K562 (cell line): ENCODE data around the gene TMC1. TPM values are rescaled to one million over a fixed set of nuclear protein-coding genes. Genes with fewer than 3 reads are reported as not detected.

ENCODE experiments used
- ATAC-seq: fragments of 200-7000 bp; cut with Tn5 transposase; 3 replicates; pipeline ENCODE4 v1.9.1; 2020; ENCODE audit warnings: moderate library complexity
- BruUV-seq: library from RNA; stranded (reverse); fragments of 400-500 nt; replicated peaks from 2 replicates; lab custom pipeline; 2021; lab: Mats Ljungman, UMichigan
- CTCF ChIA-PET: fragments of 300-600 bp; formaldehyde crosslinking; extraction: SDS; loops from one replicate; lab custom pipeline; 2021; ENCODE audit warnings: low intra/inter-chr PET ratio; lab: Yijun Ruan, JAX
- POLR2A ChIA-PET: fragments of 300-600, 350-650 bp; sonication (Branson Sonifier 250); formaldehyde crosslinking; extraction: SDS; loops from one replicate; lab custom pipeline; 2021; ENCODE audit warnings: antibody characterized with exemption, inconsistent platforms; lab: Yijun Ruan, JAX
- DNase-seq, 4 experiments: peaks; one replicate each; pipeline versions ENCODE4 v3.0.0 to v3.0.0-alpha.2; 2011 to 2018; ENCODE audit warnings: low spot score in 3 of 4, mixed read lengths in 3 of 4; ENCODE audit errors: extremely low read depth in 1 of 4
- FAIRE-seq: peaks from 2 replicates; lab custom pipeline; 2011; peaks lifted over from hg19 to GRCh38; lab: Jason Lieb, UNC
- H2AFZ ChIP-seq: 2 replicates; pipeline ENCODE4 v1.6.0; 2011; ENCODE audit warnings: low read depth, low read length, control low read depth, inconsistent platforms
- H3K27ac ChIP-seq: fragments of 200-600 bp; 3 replicates; pipeline ENCODE4 v1.8.0; 2011; ENCODE audit warnings: low read depth, mild to moderate bottlenecking, control low read depth, inconsistent platforms, low read length, moderate library complexity, mixed read lengths; ENCODE audit errors: extremely low read depth
- H3K27me3 ChIP-seq, 2 experiments: fragments of 300-600 bp in 1 of 2; 2 replicates in 1 of 2; 3 replicates in 1 of 2; pipeline versions ENCODE4 v1.6.0 to v1.8.0; 2011; ENCODE audit warnings: inconsistent platforms in 2 of 2, low read length in 2 of 2, mild to moderate bottlenecking in 1 of 2, mixed read lengths in 1 of 2, moderate library complexity in 1 of 2; ENCODE audit not compliant: control insufficient read depth in 2 of 2, insufficient read depth in 2 of 2
- H3K36me3 ChIP-seq: fragments of 300-600 bp; 3 replicates; pipeline ENCODE4 v1.8.0; 2011; ENCODE audit warnings: mild to moderate bottlenecking, low read length, inconsistent platforms; ENCODE audit not compliant: control insufficient read depth, insufficient read depth
- H3K4me1 ChIP-seq, 2 experiments: fragments of 200-600 bp in 1 of 2; replicated peaks in 1 of 2; 2 replicates in 1 of 2; 3 replicates in 1 of 2; pipeline versions ENCODE4 v1.5.1 to v1.8.0; 2011; ENCODE audit warnings: inconsistent platforms in 2 of 2, low read length in 2 of 2, mild to moderate bottlenecking in 1 of 2, mixed read lengths in 1 of 2, moderate library complexity in 1 of 2; ENCODE audit not compliant: control insufficient read depth in 2 of 2, insufficient read depth in 2 of 2
- H3K4me2 ChIP-seq: 2 replicates; pipeline ENCODE4 v1.6.1; 2011; ENCODE audit warnings: low read length, control low read depth, inconsistent platforms, mixed read lengths; ENCODE audit not compliant: insufficient read depth
- H3K4me3 ChIP-seq: fragments of 200-600 bp; sonication (generic), shearing (Covaris generic); 2 replicates; pipeline ENCODE4 v1.5.1; 2016; ENCODE audit warnings: control low read depth, inconsistent platforms
- H3K79me2 ChIP-seq: fragments of 200-600 bp; 3 replicates; pipeline ENCODE4 v1.8.0; 2011; ENCODE audit warnings: low read length, inconsistent platforms; ENCODE audit not compliant: control insufficient read depth, insufficient read depth
- H3K9ac ChIP-seq, 2 experiments: 2 replicates each; pipeline versions ENCODE4 v1.6.0 to v1.6.1; 2011; ENCODE audit warnings: low read depth in 2 of 2, low read length in 2 of 2, control low read depth in 1 of 2, inconsistent platforms in 1 of 2, mild to moderate bottlenecking in 1 of 2, mixed read lengths in 1 of 2; ENCODE audit not compliant: insufficient read depth in 1 of 2
- H3K9me1 ChIP-seq: one replicate; pipeline ENCODE4 v1.6.0; 2011; ENCODE audit warnings: inconsistent platforms, mild to moderate bottlenecking, low read length, moderate library complexity; ENCODE audit not compliant: control insufficient read depth, insufficient read depth
- H3K9me3 ChIP-seq: replicated peaks from 2 replicates; pipeline ENCODE4 v1.5.1; 2011; ENCODE audit warnings: low read depth, low read length, inconsistent platforms; ENCODE audit not compliant: control insufficient read depth, insufficient read depth
- H4K20me1 ChIP-seq: replicated peaks from 2 replicates; pipeline ENCODE4 v1.6.1; 2011; ENCODE audit warnings: low read length, inconsistent platforms, mixed read lengths; ENCODE audit not compliant: control insufficient read depth, insufficient read depth
- BRF1 ChIP-seq: IDR thresholded peaks from 3 replicates; pipeline ENCODE4 v1.6.1; 2011; ENCODE audit warnings: borderline replicate concordance, mild to moderate bottlenecking; ENCODE audit not compliant: insufficient read length; ENCODE audit errors: extremely low read depth
- DMBX1 ChIP-seq: fragments of 250-450 bp; sonication (Bioruptor Pico); IDR thresholded peaks from 2 replicates; pipeline ENCODE4 v1.8.0; 2022; ENCODE audit warnings: inconsistent platforms, mild to moderate bottlenecking, moderate library complexity, borderline replicate concordance
- E2F8 ChIP-seq: fragments of 450-650 bp; IDR thresholded peaks from 2 replicates; pipeline ENCODE4 v1.7.1; 2018; ENCODE audit warnings: mild to moderate bottlenecking, low read depth; ENCODE audit not compliant: partially characterized antibody
- ERF ChIP-seq: fragments of 450-650 bp; formaldehyde crosslinking; IDR thresholded peaks from 2 replicates; pipeline ENCODE4 v1.4.0; 2020; ENCODE audit warnings: mild to moderate bottlenecking, mixed read lengths
- HDAC2 ChIP-seq: fragments of 450-650 bp; IDR thresholded peaks from 2 replicates; pipeline ENCODE4 v1.6.1; 2016; ENCODE audit warnings: mild to moderate bottlenecking
- KAT2B ChIP-seq: IDR thresholded peaks from one replicate; pipeline ENCODE4 v1.6.1; 2012; ENCODE audit warnings: low read depth, mild to moderate bottlenecking, control low read depth, inconsistent platforms, low read length, moderate library complexity
- MLLT1 ChIP-seq, 2 experiments: fragments of 450-650 bp; IDR thresholded peaks; 2 replicates each; pipeline ENCODE4 v1.6.1; 2016
- NCOA6 ChIP-seq: fragments of 450-650 bp; IDR thresholded peaks from 2 replicates; pipeline ENCODE4 v1.6.1; 2017; ENCODE audit warnings: mild to moderate bottlenecking
- TBP ChIP-seq: optimal IDR thresholded peaks from 2 replicates; pipeline ENCODE3; 2011; ENCODE audit warnings: low read depth, low read length, improper control_type of control experiment
- THRAP3 ChIP-seq: fragments of 450-650 bp; IDR thresholded peaks from 2 replicates; pipeline ENCODE4 v1.6.1; 2016; ENCODE audit warnings: mild to moderate bottlenecking, inconsistent platforms, borderline replicate concordance
- TSHZ1 ChIP-seq: fragments of 250-450 bp; sonication (Bioruptor Pico); IDR thresholded peaks from 2 replicates; pipeline ENCODE4 v1.4.0; 2020; ENCODE audit warnings: mild to moderate bottlenecking, moderate library complexity
- ZNF311 ChIP-seq: fragments of 250-450 bp; sonication (Bioruptor Pico); IDR thresholded peaks from 2 replicates; pipeline ENCODE4 v1.4.0; 2020; ENCODE audit warnings: mild to moderate bottlenecking, moderate library complexity
- ZNF507 ChIP-seq: conservative IDR thresholded peaks from 2 replicates; pipeline ENCODE4 v1.6.1; 2017; ENCODE audit warnings: missing genetic modification characterization, missing compliant biosample characterization
- ZNF695 ChIP-seq: fragments of 450-650 bp; formaldehyde crosslinking; IDR thresholded peaks from 2 replicates; pipeline ENCODE4 v1.4.0; 2020; ENCODE audit warnings: mild to moderate bottlenecking, moderate library complexity
- ZNF766 ChIP-seq: fragments of 200-800 bp; sonication (Bioruptor generic); conservative IDR thresholded peaks from 2 replicates; pipeline ENCODE4 v1.6.1; 2016; ENCODE audit warnings: missing genetic modification characterization, missing compliant biosample characterization
- ZSCAN29 ChIP-seq: fragments of 450-650 bp; IDR thresholded peaks from 2 replicates; pipeline ENCODE4 v1.6.1; 2017
- WGBS: fragments of 100-300 bp; shearing (Covaris generic); methylation state at CpG from one replicate; pipeline ENCODE4 v1.1.6; 2016; ENCODE audit warnings: low coverage, mixed read lengths; ENCODE audit not compliant: insufficient coverage; ENCODE audit errors: missing lambda C conversion rate; 5-methylcytosine and 5-hydroxymethylcytosine counted together
- in situ Hi-C: fragments of 300-500 bp; cut with MboI; formaldehyde crosslinking; loops from 4 replicates; pipeline ENCODE4 v1.15.0; 2018; ENCODE audit warnings: inconsistent platforms, mixed read lengths
- intact Hi-C: fragments of 100-400 bp; cut with micrococcal nuclease; formaldehyde crosslinking; loops from 2 replicates; pipeline ENCODE4 v1.14.2; 2022
- polyA plus RNA-seq, 8 experiments: library from polyadenylated mRNA; depleted of rRNA in 4 of 8; stranded (reverse) in 5 of 8; unstranded in 3 of 8; fragments of >200 nt; fragmentation: Nextera tagmentation in 2 of 8; fragmentation: Illumina TruSeq in 1 of 8; extraction: Ambion mirVana in 2 of 8; extraction: Trizol in 1 of 8; gene quantifications; 2 replicates each; pipeline versions ENCODE4 v1.2.1 to v1.2.3, GENCODE V29; 2011 to 2014; ENCODE audit warnings: inconsistent platforms in 1 of 8, missing spikeins in 1 of 8
- total RNA-seq, 7 experiments: library from RNA; depleted of rRNA in 6 of 7; stranded (reverse); fragments of >200 nt in 6 of 7; fragmentation: Illumina TruSeq in 2 of 7; extraction: Trizol in 2 of 7; gene quantifications; 2 replicates each; pipeline versions ENCODE4 v1.2.1 to v1.2.3, GENCODE V29; 2011 to 2021; ENCODE audit warnings: low replicate concordance in 1 of 7

TMC1 gene
- total and polyA plus RNA-seq, 9 of the 15 experiments (the other 6 are each of a cell fraction or from before 2014, with no cell fraction given) = 0.10 to 0.15 TPM; not detected in 7

- no TSS peak for BruUV-seq
- no peaks in the 10 kb centered on the region for H4K20me1 ChIP-seq
- in situ Hi-C loops = no loop called here
- no peak overlapping the region for H3K4me3 ChIP-seq
- no peak overlapping the region for H3K4me2 ChIP-seq
- intact Hi-C loops = no loop called here
- no peaks in the 10 kb centered on the region for H3K36me3 ChIP-seq
- CTCF ChIA-PET = no interaction called here
- H3K79me2 ChIP-seq = no peaks in the 10 kb centered on the region
- H3K9ac ChIP-seq = no peak overlapping the region
- POLR2A ChIA-PET = interaction anchor here (0.6 kb wide), 1 partner anchor 37 kb away, joined by 3 read pairs; no protein-coding TSS in a partner anchor
- no peaks in the 10 kb centered on the region for H3K4me1 ChIP-seq
- H2AFZ ChIP-seq = no peak overlapping the region
- H3K9me1 ChIP-seq = no peaks in the 10 kb centered on the region
- no peak for DNase-seq
- H3K27ac ChIP-seq = no peak overlapping the region
- no peak for ATAC-seq
- FAIRE-seq = no peak
- peaks cover 4 to 5% of the 10 kb centered on the region in 2 experiments; a peak in 2 of 5 replicates for H3K27me3 ChIP-seq
- H3K9me3 ChIP-seq = no peaks in the 10 kb centered on the region
- 0% methylated on average over 2 of the region's 2 CpGs for WGBS
- no peak for TF ChIP-seq TSHZ1 (CRISPR knock-in tag)
- TF ChIP-seq ZSCAN29 = no peak
- TF ChIP-seq ERF (CRISPR knock-in tag) = no peak
- no peak for TF ChIP-seq KAT2B
- no peak for TF ChIP-seq E2F8
- TF ChIP-seq DMBX1 (CRISPR knock-in tag) = no peak
- no peak for TF ChIP-seq ZNF695 (CRISPR knock-in tag)
- TF ChIP-seq NCOA6 = no peak
- TF ChIP-seq TBP = no peak
- TF ChIP-seq ZNF766 = no peak
- TF ChIP-seq ZNF311 (CRISPR knock-in tag) = no peak
- no peak for TF ChIP-seq BRF1
- TF ChIP-seq MLLT1 (IDR thresholded peaks at IDR 0.05) = no peak
- no peak for TF ChIP-seq HDAC2
- TF ChIP-seq THRAP3 = no peak
- TF ChIP-seq ZNF507 (tag) = no peak
Observed at GRCh38 chr9:72661401-72662135, 140.2 kb downstream of the TMC1 start.
